Measurements from ENCODE around the gene DCDC2.
"Not testable (repeated sequence)": the region's sequence is repeated elsewhere in the genome, so short reads cannot be mapped to it uniquely, and the experiment has no call there.

The DCDC2 gene

DNA sequence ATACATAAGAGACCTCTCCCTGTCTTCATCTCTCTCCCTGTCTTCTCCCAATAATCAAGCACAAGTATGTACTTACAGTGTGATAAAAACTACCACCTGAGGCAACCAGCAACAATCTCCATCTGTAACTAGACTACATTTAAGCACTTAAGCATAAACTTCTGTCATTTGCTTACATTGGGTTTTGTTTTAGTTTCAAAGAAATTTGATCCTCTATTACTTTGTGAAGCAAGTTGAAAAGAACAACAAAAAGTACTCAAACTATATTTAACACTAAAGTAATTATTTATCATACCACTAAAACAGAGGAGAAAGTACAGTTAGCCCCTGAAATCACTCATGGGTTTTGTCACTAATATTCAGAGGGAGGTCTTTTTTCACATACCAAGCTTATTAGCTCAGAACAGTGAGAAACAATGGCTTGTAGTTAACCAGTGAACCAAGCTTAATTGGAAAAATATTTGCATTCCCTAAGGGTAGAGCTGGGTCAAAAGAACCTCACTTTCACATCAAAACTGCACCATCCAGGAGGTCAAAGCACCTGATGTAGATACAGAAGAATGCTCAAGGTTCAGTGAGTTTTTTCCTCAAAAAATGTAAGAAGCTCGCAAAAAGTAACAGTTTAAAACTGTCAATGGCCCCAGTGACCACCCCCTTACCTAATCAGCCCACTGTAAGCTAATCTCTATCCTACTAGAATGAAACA lies 34.1 kb downstream of the DCDC2 start:
- DNase-seq = no peak

DNA sequence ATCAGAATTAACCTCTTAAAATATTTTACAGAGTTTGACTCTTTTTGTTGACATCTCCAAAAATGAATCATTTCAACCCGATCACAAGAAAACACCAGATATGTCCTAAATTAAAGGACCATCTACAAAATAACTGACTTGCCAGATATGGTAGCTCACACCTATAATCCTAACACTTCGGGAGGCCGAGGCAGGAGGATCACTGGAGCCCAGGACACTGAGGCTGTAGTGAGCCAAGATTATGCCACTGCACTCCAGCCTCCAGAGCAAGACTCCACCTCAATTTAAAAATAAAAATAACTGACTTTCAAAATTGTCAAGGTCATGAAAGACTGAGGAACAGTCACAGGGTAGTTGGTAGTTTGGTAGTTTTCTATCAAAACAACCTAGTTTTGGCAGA lies 34.9 kb downstream of the DCDC2 start:
- no peak for DNase-seq

DNA sequence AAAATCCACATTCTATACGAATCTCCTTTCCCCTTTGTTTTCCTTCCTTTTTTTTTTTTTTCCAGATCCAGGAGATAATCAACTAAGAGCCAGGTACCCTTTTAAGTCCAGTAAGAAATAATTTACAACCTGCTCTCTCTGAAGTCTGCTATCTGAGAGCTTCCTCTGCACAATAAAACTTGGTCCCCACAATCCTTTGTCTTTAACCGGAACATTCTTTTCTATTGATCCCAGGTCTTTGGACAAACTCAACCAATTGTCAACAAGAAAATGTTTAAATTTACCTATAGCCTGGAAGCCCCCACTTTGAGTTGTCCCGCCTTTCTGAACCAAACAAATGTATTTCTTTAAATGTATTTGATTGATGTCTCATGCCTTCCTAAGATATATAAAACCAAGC lies 35.4 kb downstream of the DCDC2 start:
- DNase-seq = not testable (repeated sequence)

DNA sequence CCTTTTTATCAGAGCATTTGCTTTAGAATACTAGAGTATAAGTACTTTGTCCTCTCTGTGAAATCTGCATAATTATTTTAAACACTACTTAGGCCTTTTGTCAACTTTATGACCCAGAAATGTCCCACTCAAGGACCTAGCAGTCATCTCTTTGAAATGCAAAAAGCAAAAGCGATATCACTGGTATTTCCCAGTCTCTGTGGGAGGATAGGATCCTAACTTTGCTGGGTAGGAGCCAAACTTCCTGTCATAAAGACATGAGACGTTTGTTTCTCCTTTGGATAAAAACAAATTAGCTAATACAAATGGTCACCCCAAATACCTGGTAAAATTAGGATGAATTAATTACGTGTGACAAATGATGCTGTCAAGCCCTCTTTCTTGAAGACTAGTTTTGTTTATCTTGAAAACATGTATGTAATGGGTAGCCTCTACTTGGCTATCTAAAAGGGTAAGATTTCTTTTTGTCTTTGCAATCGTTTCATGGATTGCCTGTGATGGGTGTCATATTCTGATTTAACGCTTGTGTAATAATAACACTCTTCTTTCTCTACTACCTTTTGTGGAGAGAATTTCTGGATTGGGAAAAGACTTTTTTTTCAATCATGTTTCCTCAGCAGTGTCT lies 36.2 kb downstream of the DCDC2 start:
- DNase-seq = no peak

DNA sequence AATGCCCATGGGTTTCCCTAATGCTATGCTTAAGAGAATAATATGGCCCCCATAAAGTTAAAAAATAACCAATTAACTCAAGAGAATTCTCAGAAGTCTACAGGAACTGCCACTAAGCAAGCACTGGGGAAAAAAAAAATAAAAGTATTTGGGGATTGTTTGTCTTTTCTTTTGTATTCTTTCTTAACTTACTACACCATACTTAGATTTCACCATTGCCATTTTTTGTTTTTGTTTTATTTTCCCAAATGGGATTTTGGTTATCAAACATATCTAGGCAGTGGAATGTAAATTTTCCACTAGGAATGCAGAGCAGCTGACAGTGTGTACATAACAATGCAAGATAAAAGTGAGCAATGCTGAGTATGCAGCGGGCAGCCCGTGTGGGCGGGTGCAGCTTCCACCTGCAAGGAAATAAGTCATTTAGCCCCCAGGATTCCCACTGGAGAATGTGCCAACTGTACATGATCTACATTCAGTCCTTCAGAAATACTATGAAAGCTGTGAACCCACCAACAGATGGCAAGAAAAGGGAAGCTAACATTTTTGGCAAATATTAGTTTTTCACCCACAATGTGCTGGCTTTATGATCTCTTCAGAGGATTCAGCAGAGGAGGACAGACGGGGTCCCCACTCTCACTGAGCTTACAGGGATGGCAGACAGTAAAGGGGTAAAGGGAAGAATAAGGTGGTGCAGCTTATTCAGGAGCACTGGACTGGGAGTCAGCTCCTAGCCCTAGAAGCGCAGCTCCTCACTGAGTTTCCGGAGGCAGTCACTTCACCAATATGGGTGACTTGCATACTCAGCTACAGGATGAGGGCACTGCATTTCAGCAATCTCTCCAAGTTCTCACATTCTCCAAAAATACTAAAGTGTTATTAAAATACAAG lies 44.4 kb downstream of the DCDC2 start:
- DNase-seq = no peak

DNA sequence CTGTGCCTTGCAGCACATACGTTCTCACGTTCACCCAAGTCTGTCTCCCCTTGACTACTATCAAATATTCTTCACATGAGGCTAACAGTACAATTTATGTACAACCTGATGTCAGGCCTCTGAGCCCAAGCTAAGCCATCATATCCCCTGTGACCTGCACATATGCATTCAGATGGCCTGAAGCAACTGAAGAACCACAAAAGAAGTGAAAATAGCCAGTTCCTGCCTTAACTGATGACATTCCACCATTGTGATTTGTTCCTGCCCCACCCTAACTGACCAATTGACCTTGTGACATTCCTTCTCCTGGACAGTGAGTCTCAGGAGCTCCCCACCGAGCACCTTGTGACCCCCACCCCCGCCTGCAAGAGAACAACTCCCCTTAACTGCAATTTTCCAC lies 46.1 kb downstream of the DCDC2 start:
- DNase-seq = not testable (repeated sequence)

DNA sequence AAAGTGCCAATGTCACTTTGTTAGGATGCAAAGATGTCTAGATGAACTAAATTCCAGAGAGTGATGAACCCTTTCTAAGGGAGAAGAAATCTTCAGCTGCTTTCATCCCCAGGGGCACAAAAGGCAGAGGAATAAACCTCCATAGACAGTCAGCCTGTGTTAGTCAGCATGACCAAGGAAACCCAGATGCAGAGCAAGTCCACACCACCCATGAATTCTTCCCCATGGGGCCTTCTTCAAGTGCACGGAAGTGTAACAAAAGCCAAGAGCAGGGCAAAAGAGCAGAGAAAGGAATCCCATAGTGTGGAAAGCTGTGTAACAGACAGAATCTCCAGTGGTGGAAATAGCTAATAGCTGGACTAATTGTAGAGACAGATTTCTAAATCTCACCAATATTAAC lies 50.0 kb downstream of the DCDC2 start:
- DNase-seq = no peak

DNA sequence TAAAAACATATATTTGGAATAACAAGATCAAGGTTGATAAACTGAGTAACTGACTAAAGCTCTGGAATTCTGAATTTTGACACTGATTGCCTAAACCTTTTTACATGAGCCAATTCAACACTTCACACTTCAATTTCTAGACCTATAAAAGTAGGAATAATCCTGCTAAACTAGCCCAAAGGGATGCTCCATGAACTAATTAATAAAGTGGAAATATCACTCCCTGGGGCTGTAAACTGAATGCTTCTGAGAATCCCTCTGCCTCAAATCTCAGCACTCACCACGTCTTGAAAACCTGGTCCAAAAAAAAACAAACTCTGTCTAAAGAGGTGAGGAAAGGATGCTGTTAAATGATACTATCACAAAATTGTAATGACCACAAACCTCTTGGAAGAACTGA lies 50.9 kb downstream of the DCDC2 start:
- no peak for DNase-seq

DNA sequence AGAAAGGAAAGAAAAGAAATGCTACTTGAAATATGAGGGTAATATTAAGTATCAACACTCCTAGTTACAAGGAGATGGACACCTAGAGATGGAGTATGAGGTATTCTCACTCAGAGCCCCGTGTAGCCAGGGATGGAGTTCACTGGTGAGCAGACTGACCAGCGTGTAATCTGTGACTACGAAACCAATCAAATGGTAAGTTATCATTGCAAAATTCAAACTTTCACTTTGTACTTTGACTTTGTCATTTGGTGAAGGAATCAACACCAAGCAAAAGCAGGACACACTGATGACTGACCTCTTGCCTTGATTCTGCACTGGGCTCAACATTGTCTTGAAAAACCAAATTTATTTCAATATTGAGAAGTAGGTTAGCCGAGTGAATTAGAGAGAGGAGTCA lies 51.8 kb downstream of the DCDC2 start:
- no peak for DNase-seq

DNA sequence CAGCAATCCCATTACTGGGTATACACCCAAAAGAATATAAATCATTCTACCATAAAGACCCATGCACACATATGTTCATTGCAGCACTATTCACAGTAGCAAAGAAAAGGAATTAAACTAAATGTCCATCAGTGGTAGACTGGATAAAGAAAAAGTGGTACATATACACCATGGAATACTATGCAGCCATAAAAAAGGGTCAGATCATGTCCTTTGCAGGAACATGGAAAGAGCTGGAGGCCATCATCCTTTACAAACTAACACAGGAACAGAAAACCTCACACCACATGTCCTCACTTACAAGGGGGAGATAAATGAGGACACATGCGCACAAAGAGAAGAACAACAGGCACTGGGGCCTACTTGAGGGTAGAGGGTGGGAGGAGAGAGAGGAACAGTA lies 60.9 kb downstream of the DCDC2 start:
- no peak for DNase-seq

DNA sequence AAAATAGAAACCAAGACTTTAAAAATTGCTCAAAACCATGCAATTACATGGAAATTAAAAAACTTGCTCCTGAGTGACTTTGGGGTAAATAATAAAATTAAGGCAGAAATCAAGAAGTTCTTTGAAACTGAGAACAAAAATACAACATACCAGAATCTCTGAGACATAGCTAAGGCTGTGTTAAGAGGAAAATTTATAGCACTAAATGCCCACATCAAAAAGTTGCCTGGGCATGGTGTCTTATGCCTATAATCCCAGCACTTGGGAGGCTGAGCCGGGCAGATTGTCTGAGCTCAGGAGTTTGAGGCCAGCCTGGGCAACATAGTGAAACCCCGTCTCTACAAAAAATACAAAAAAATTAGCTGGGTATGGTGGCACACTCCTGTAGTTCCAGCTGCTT lies 64.0 kb downstream of the DCDC2 start:
- not testable (repeated sequence) for DNase-seq

DNA sequence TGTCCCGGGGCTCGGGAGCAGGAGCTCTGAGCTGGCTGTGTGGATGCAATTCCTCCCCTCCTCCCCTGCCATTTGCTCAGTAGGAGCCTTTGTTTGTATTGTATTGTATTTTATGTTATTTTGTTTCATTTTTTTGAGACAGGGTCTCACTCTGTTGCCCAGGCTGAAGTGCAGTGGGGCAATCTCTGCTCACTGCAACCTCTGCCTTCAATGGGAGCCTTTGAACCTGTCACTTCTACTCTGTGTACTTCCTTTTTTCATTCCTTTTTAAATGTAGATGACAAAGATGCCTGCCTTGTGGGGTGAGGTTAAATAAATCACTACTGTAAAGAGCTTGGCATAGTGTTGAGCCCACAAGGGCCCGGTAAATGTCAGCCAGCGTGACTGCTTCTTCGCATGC lies 70.6 kb downstream of the DCDC2 start:
- DNase-seq = no peak

DNA sequence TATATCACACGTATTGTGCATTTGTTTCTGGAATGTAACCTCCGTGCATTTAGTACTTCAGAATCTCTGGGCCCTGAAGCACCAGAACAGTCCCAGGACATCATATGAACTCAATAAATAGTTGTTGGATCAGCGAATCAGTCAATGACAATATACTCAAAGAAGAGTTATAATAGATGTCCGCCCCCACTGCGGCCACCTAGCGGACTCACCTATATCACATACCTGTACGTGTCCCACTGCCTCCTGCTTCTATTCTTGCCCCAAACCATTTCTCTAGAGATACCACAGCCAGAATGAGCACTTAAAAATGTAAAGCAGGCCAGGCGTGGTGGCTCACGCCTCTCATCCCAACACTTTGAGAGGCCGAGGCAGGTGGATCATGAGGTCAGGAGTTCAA lies 73.9 kb downstream of the DCDC2 start:
- DNase-seq = peak; percentile 51

DNA sequence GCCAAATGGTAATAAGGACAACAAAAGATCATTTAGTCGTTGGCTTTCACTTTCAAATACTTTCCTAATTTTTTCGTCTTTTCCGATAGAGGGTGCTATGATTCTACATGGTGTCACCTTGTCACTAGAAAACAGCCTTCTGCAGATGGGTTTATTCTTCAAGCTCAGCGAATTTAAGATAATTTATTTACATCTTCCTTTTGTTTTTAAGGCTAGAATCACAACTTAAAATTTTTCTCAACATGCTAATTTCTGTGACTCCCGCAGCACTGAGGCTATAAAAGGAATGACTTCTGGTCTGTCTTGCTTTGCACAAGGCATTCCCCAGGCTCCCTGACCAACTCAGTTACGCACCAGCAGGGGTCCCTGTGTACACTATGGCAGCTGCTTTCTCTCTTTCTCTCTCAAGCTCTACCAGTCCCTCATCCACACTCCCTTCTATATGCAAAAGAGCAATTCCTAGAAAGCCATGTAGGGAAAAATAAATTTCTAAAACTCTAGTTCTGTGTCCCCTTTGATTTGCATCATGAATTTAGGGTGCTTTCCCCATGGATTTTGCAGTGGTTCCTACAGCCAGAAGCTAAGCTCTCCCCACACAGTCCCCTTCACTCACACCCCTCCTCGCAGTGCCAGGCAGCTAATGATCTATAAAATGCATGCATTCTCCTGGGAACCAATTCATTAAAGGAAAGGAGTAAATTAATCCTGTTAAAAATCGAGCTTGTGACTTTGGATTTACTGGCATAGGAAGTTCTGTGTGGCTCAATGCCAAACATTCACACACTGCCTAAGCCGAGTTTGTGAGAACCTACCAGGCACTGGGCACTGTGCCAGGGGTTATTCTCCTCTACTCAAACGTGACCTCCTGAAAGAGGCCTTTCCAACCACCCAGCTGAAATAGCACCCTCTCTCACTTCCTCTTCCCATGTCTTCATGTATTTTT lies 74.5 kb downstream of the DCDC2 start:
- DNase-seq = peak; percentile 93

DNA sequence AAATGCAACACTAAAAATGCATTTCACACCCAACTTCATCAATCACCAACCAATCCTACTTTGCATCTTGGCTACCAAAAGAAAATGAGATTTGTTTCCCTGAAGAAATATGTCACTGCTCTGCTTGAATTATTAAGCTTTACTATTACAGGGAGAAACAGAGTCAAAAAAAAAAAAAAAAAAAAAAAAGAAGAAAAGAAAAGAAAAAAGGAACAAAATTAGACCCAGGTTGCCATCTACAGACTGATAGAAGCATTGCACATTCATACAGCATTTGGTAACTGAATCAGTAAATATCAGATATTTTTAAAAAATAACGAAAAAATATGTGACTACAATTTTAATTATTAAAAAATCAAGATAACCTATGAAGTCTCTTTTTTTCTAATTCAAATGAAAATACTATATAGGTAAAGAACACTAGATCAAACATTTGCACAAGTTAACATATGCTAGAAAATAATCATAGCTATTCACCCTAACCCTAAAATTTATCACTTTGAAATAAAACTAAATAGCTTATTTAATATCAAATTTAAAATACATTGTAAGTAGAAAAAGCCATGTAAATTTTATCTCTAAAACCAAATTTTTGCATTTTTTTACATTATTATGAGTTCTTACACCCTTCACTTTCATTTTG lies 83.3 kb downstream of the DCDC2 start:
- peak; percentile 8 for DNase-seq

DNA sequence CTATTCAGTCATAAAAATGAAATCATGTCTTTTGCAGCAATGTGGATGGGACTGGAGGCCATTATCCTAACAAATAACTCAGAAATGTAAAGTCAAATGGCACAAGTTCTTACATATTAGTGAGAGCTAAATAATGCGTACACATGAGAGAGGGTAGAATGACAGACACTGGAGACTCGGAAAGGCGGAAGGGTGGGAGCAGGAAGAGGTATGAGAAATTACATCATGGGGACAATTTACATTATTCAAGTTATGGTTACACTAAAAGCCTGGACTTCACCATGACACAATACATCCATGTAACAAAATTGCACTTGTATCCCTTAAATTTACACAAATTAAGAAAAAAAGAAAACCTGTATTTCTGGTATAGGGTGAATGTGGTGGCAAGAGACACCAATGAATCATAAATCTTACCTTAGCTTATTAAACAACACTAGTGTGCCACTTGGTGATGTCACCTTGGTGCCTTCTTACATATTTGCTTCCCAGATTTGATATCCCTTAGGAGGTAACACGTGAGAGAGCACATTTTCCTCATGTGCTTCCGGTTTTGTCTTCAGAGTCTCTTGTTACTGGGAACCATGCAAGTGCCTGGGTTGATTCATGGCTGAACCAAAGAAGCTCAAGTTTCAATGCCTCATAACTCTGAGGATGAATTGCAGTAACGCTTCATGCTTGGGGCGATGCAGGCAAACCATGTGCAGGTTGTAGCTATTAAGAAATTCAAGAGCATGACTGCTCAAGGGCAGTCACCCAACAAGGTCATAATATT lies 84.6 kb downstream of the DCDC2 start:
- DNase-seq = peak; percentile 42

DNA sequence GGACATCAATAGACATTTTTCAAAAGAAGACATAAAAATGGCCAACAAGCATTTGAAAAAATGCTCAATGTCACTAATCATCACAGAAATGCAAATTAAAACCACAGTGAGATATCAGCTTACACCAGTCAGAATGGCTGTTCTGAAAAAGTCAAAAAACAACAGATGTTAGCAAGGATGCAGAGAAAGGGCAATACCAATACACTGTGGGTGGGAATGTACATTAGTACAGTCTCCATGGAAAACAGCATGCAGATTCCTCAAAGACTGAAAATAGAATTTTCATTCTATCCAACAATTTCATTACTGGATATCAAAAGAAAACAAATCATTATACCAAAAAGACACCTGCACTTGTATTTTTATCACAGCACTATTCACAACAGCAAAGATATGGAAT lies 85.3 kb downstream of the DCDC2 start:
- DNase-seq = no peak

DNA sequence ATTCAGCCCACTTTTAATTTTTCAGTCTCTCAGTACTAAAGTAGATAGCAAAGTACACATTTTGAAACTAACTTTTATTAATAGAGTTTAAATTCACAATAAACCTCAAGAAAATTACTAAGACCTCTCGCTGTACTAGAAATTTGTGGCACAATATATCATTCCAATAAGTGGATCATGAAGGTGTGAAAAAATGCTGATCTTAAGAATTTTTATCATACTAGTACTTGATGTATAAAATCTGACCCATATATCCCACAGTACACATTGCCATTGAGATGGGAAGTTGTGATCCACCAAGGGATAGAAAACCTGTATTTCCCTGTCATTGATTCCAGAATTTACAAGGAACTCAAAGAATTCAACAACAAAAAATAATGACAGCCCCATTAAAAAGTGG lies 85.7 kb downstream of the DCDC2 start:
- DNase-seq = no peak

DNA sequence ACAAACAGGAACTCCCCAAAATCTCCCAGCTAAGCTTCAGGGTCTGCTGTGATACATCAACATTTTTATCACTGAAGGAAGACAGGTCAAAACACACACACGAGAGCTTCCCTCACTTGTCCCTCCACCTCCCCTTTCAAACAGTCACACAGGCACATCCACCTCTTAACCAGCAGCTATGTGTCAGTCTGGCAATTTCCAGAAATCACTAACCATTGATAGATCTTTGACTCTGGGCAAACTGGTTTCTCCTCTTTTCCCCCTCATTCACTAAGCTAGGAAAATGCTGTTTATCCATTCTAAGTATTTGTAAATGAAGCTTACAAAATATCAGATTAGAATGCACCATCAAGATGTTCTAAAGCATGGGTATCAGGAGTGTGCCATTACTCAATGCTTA lies 87.8 kb downstream of the DCDC2 start:
- no peak for DNase-seq

DNA sequence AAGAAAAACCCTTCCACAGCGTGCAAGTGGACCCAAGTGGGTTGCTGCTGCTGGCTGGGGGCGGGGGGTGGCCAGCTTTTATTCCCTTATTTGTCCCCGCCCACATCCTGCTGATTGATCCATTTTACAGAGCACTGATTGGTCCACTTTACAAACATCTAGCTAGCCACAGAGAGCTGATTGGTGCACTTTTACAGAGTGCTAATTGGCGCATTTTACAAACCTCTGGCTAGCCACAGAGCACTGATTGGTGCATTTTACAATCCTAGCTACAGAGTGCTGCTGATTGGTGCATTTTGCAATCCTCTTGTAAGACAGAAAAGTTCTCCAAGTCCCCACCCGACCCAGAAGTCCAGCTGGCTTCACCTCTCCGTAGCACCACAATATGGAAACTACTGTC lies 99.6 kb downstream of the DCDC2 start:
- DNase-seq = not testable (repeated sequence)

DNA sequence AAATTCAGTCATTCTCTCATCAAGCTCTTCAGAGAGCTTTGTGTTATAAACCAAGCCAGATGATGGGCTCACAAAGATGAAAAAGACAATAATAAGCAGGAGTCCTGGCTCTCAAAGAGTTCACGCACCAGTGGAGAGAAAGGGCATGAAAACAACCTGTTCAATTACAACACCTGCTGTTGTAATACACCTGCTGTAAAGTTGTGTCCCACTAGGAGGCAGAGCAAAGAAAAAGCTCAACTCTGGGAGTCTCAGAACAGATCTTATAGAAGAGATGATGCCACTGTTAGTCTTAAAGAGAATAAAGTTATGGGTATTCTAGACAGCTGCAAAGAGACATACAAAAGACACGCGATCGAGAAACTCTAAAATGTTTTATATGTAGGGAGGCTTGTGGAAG lies 100.6 kb downstream of the DCDC2 start:
- peak; percentile 83 for DNase-seq

Data from NCI-H510A treated with DMSO at 0.1 percent for 48 hours (cell line).